ENCODE results near the gene GMCL2. TPM values are rescaled to one million over a fixed set of nuclear protein-coding genes. Genes with fewer than 3 reads are reported as not detected.
A peak's percentile ranks its signal among the peaks of the same experiment; 100 is the strongest.

Gene GMCL2
- total RNA-seq, 1 experiment from 2014 or later = not detected

GRCh38 chr5:178222292-178222691 is 35.1 kb upstream of the GMCL2 start:
- ChIA-PET POLR2A (no interaction called here), RAD21 (ENCODE audit: low non-redundant PET in 1 of 2, low total read pairs in 2 of 2, uncharacterized antibody in 2 of 2, unreplicated experiment in 2 of 2) (no interaction called here), CTCF (no interaction called here)
- no peak for TF ChIP-seq REST (IDR thresholded peaks at IDR 0.05; ENCODE audit: low read depth)
- no peak for TF ChIP-seq CEBPB (IDR thresholded peaks at IDR 0.05; ENCODE audit: low read depth)
- peak; percentile 16; the same call in 1 of the 2 replicates for TF ChIP-seq POLR2AphosphoS5 (IDR thresholded peaks at IDR 0.05; ENCODE audit: low read depth, low read length)
- TF ChIP-seq POLR2A (IDR thresholded peaks at IDR 0.05; ENCODE audit: borderline replicate concordance, extremely low read depth, insufficient read depth, insufficient read length) = no peak
- no peak for TF ChIP-seq ZBTB33 (IDR thresholded peaks at IDR 0.05; ENCODE audit: extremely low read depth, insufficient replicate concordance, low read length)
- no peak for TF ChIP-seq CBX3 (IDR thresholded peaks at IDR 0.05; ENCODE audit: low read depth)
- TF ChIP-seq SIN3A (IDR thresholded peaks at IDR 0.05; ENCODE audit: low read depth) = no peak
- TF ChIP-seq ZNF274 (IDR thresholded peaks at IDR 0.05; ENCODE audit: low read depth, low read length) = no peak
- no peak for TF ChIP-seq ELF1 (IDR thresholded peaks at IDR 0.05; ENCODE audit: borderline replicate concordance, low read depth)
- Histone ChIP-seq H3K27me3 (ENCODE audit: insufficient read depth, low read length) (no peaks in the 10 kb centered on the region), H3K9ac (ENCODE audit: low read length) (no peak overlapping the region), H3K36me3 (ENCODE audit: control insufficient read depth in 1 of 2, insufficient read depth in 2 of 2, low read length in 2 of 2) (peaks cover 2 to 10% of the 10 kb centered on the region in 2 experiments; a peak in 2 of 4 replicates), H3K27ac (ENCODE audit: low read depth, low read length) (no peak overlapping the region), H3K4me3 (replicated peaks in 1 of 2; ENCODE audit: low read depth in 1 of 2, low read length in 2 of 2) (no peak overlapping the region), H3K79me2 (ENCODE audit: insufficient read depth, low read length) (no peaks in the 10 kb centered on the region), H2AFZ (ENCODE audit: low read depth, low read length, poor library complexity, severe bottlenecking) (no peak overlapping the region), H3K9me2 (ENCODE audit: insufficient read depth) (no peaks in the 10 kb centered on the region), H3K9me3 (ENCODE audit: control insufficient read depth in 1 of 2, insufficient read depth in 1 of 2, low read depth in 1 of 2, low read length in 2 of 2) (no peaks in the 10 kb centered on the region), H3K4me1 (ENCODE audit: control insufficient read depth in 1 of 2, insufficient read depth in 2 of 2, low read length in 2 of 2) (peaks cover 0 to 2% of the 10 kb centered on the region in 2 experiments; a peak in 3 of 4 replicates), H4K20me1 (ENCODE audit: insufficient read depth) (no peaks in the 10 kb centered on the region), H3K4me2 (ENCODE audit: low read length) (no peak overlapping the region)
- ATAC-seq (no peak), DNase-seq (ENCODE audit: low read depth, low spot score) (no peak)
- intact Hi-C loops (cut with micrococcal nuclease) = no loop called here
- no TSS peak for BruUV-seq (replicated peaks)
